ENCODE data around the gene SUPT5H.

DNA sequence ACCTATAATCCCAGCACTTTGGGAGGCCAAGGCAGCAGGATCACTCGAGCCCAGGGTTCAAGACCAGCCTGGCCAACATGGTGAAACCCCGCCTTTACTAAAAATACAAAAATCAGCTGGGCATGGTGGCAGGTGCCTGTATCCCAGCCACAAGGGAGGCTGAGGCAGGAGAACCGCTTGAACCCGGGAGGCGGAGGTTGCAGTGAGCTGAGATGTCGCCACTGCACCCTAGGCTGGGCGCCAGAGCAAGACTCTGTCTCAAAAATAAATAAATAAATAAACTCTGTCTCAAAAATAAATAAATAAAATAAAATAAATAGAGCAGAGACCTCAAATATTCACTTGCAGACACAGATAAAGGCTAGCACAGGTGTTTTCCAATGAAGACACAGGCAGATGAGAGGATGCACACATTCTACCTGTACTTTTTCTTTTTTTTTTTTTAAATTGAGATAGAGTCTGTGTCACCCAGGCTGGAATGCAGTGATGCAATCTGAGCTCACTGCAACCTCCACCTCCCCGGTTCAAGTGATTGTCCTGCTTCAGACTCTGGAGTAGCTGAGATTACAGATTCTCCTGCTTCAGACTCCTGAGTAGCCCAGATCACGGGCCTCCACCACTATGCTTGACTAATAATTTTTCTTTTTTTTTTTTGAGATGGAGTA is 7.0 kb upstream of the SUPT5H start:
- TF ChIP-seq RARB (CRISPR knock-in tag; IDR thresholded peaks at IDR 0.05) (no peak), PATZ1 (CRISPR knock-in tag; IDR thresholded peaks at IDR 0.05; ENCODE audit: borderline replicate concordance) (no peak), ZFP3 (CRISPR knock-in tag; IDR thresholded peaks at IDR 0.05) (no peak), ARNTL (CRISPR knock-in tag; IDR thresholded peaks at IDR 0.05; ENCODE audit: borderline replicate concordance, low read depth) (no peak), ZC3H10 (CRISPR knock-in tag; IDR thresholded peaks at IDR 0.05) (no peak), ZNF565 (CRISPR knock-in tag; conservative IDR thresholded peaks at IDR 0.05; ENCODE audit: low read depth) (no peak), BACH2 (CRISPR knock-in tag; IDR thresholded peaks at IDR 0.05; ENCODE audit: borderline replicate concordance) (no peak), ISL1 (CRISPR knock-in tag; IDR thresholded peaks at IDR 0.05) (no peak), CSDC2 (CRISPR knock-in tag; IDR thresholded peaks at IDR 0.05) (no peak), ESRRG (CRISPR knock-in tag; IDR thresholded peaks at IDR 0.05) (no peak)
- TF ChIP-seq, protein P1, sequence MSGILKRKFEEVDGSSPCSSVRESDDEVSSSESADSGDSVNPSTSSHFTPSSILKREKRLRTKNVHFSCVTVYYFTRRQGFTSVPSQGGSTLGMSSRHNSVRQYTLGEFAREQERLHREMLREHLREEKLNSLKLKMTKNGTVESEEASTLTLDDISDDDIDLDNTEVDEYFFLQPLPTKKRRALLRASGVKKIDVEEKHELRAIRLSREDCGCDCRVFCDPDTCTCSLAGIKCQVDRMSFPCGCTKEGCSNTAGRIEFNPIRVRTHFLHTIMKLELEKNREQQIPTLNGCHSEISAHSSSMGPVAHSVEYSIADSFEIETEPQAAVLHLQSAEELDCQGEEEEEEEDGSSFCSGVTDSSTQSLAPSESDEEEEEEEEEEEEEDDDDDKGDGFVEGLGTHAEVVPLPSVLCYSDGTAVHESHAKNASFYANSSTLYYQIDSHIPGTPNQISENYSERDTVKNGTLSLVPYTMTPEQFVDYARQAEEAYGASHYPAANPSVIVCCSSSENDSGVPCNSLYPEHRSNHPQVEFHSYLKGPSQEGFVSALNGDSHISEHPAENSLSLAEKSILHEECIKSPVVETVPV (CRISPR knock-in tag; IDR thresholded peaks at IDR 0.05) = no peak
